ENCODE data around the gene LMBR1.

Gene LMBR1

DNA sequence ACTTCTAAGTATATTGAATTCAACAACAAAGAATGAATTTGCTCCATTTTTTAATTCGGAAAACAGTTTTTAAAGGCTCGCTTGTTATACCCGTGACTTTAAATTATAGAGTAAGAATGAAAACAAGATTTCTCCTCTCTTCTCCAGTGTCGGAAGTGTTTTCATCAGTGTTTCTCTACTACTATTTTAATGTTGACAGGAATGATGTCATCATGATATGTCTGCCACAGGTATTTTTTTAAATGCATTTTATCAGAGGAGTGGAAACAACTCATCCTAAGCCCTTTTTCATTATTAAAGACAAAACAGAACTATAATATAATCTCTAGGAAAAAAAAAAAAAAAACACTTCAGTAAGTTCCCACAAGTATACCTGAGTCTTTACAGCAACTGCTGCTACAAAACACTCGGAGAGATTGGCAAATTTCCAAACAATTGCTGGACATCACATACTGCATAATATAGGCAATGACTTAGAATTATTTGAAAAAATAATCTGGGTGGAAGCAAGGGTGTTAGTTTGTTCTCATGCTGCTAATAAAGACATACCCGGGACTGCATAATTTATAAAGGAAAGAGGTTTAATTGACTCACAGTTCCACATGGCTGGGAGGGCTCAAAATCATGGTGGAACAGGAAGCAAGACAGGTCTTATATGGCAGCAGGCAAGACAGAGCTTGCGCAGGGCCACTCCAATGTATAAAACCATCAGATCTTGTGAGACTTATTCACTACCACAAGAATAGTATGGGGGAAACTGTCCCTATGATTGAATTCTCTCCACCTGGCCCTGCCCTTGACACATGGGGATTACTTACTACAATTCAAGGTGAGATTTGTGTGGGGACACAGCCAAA is 257.2 kb downstream of the LMBR1 start:
- Mint-ChIP-seq H3K36me3 (ENCODE audit: low read depth) (peaks cover 8% of the 10 kb centered on the region), H3K27me3 (peaks cover 18% of the 10 kb centered on the region), H3K27ac (no peak overlapping the region), H3K4me1 (ENCODE audit: low read depth) (peaks cover 10% of the 10 kb centered on the region), H3K4me3 (no peak overlapping the region), H3K9me3 (peaks cover 8% of the 10 kb centered on the region)
- DNase-seq = no peak

DNA sequence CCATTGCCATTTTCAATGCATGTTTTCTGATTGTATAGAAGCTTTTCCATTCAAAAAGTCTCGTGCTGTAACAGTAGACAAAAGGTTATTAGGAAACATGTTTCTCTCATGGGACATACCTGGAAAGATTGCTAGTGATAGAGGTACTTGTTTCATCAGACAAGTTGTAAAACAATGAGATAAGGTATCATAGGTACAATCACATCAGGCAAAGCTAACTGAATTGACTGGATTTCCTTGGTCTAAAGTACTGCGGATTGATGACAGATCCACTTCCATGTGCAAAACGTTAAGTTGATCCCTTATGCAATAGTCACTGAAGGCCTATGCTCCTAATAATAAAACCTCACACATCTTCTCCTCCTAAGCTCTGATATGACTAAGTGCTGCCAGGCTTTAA is 258.9 kb downstream of the LMBR1 start:
- Mint-ChIP-seq H3K4me1 (ENCODE audit: low read depth) (peaks cover 2% of the 10 kb centered on the region), H3K9me3 (peaks cover 12% of the 10 kb centered on the region), H3K4me3 (no peak overlapping the region), H3K27me3 (peaks cover 10% of the 10 kb centered on the region), H3K36me3 (ENCODE audit: low read depth) (peaks cover 2% of the 10 kb centered on the region), H3K27ac (no peak overlapping the region)
- no peak for DNase-seq

DNA sequence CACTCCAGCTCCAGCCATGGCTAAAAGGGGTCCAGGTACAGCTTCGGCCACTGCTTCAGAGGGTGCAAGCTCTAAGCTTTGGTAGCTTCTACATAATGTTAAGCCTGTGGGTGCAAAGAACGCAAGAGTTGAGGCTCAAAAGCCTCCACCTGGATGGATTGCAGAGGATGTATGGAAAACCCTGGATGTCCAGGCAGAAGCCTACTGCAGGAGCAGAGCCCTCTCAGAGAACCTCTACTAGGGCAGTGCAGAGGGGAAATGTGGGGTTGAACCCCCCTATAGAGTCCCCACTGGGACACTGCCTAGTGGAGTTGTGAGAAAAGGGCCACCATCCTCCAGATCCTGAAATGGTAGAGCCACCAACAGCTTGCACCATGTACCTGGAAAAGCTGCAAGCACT is 263.1 kb downstream of the LMBR1 start:
- Mint-ChIP-seq H3K4me3 (no peak overlapping the region), H3K27me3 (peaks cover 10% of the 10 kb centered on the region), H3K36me3 (ENCODE audit: low read depth) (no peaks in the 10 kb centered on the region), H3K9me3 (peaks cover 22% of the 10 kb centered on the region), H3K27ac (no peak overlapping the region), H3K4me1 (ENCODE audit: low read depth) (peaks cover 3% of the 10 kb centered on the region)
- DNase-seq = no peak

DNA sequence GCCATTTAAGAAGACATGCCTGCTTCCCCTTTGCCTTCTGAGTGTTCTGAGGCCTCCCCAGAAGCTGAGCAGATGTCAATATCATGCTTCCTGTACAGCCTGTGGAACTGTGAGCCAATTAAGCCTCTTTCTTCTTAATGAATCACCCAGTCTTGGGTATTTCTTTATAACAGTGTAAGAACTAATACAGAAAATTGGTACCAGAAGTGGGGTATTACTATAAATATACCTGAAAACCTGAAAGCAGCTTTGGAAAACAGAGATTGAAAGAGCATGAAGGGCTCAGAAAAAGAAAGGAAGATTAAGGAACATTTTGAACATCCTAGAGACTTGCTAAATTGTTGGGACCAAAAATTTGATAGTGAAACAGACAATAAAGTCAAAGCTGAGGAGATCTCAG is 264.4 kb downstream of the LMBR1 start:
- Mint-ChIP-seq H3K4me1 (ENCODE audit: low read depth) (peaks cover 5% of the 10 kb centered on the region), H3K9me3 (peaks cover 22% of the 10 kb centered on the region), H3K4me3 (no peak overlapping the region), H3K36me3 (ENCODE audit: low read depth) (no peaks in the 10 kb centered on the region), H3K27ac (no peak overlapping the region), H3K27me3 (peaks cover 9% of the 10 kb centered on the region)
- DNase-seq = no peak

Measured in activated T-cell treated with anti-CD3 and anti-CD28 coated beads, Interleukin-2, amount 50 U/mL, for 24 hours (primary cell).